Hematopoietic multipotent progenitor cell treated with erythropoietin and hydrocortisone succinate and interleukin-3 and kit ligand, for 17 days (in vitro differentiated cells): ENCODE data around the gene NELFB.

Experiments
- DNase-seq: peaks from one replicate; pipeline ENCODE4 v3.0.0-alpha.2; 2015; ENCODE audit warnings: low spot score

Gene NELFB

DNA sequence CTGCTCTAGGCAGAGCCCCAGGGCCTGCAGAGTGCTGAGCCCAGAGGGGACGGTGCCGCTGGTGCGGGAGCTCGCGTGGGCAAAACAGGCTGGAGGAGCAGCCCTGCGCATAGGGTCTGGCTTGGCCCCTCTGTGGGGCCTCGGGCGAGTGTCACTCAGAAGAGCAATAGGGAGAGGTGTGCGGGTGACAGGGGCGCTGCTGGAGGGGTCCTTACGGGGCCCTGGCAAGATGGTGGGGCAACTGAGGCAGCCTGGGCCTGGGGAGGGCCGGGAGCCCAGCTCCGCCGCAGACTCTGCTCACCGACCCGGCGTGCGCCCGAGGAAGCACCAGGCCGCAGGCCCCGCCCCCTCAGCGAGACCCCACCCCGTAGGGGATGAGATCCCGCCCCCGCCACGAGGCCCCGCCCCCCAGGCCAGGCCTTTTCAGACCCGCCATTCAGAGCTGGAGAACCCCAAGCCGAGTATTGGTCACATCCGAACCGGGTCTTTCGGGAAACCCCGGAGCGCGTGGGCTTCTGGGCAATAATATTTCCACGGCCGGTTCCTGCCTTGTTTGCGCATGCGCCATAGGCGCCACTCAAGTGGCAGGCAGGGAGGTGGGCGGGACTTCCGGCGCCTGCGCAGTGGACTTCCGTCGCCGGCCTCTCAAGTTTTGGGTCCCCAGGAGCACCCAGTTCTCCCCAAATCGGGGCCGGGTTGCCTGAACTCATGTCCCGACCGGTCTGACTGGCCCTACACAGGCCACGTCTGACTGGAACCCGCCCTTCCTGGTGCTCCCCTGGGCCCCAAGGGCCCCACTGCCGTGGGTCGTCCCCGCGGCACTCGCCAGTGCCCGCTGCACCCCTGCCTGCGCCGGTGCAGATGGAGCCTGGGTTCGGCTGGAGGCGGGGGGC, 31.8 kb upstream of the NELFB start:
- DNase-seq = peak; percentile 98

GRCh38 chr9:137224830-137225694, 30.1 kb upstream of the NELFB start, which contains the start of gene CYSRT1:
TSS of gene CYSRT1 (plus strand) at chr9:137225174. CDS start at chr9:137225622, 448 bp downstream.
- no peak for DNase-seq

GRCh38 chr9:137225699-137226331, 29.3 kb upstream of the NELFB start:
- no peak for DNase-seq

DNA sequence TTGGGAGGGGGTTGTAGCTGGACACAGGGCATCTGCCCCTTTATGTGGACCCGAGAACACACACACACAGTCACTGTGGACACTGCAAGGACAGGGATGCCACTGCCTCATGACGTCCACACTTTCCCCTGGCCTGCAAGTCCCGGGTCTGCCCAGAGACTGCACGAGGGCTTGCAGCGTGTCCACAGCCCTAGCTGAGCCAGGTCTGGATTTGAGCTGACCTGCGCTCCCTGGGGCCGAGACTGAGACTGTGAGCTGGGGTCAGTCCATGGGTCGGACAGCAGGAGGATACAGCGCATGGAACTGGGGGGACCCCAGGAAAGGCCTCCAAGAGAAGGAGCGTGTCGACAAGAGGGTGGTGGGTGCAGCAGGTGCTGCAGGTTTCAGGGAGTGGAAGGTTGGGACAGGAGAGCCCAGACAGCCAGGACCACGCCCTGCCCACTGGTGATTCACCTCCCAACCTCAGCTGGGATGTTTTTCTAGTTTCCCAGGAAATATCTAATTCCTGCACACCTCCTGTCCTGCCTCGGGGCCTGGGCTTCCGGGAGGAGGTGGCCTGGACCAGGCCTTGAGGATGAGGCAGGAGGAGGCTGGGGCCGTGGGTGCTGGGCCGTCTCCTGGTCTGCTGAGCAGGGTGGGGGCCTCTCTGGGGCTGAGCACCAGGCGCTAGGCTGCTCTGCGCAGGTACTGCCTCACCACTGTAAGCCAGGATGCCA, 28.6 kb upstream of the NELFB start:
- DNase-seq = no peak

GRCh38 chr9:137227054-137227852, 27.9 kb upstream of the NELFB start, which contains the start of gene RNF224:
TSS of gene RNF224 (plus strand) at chr9:137227502. CDS start at chr9:137228336, 834 bp downstream.
- DNase-seq = peak; percentile 87

DNA sequence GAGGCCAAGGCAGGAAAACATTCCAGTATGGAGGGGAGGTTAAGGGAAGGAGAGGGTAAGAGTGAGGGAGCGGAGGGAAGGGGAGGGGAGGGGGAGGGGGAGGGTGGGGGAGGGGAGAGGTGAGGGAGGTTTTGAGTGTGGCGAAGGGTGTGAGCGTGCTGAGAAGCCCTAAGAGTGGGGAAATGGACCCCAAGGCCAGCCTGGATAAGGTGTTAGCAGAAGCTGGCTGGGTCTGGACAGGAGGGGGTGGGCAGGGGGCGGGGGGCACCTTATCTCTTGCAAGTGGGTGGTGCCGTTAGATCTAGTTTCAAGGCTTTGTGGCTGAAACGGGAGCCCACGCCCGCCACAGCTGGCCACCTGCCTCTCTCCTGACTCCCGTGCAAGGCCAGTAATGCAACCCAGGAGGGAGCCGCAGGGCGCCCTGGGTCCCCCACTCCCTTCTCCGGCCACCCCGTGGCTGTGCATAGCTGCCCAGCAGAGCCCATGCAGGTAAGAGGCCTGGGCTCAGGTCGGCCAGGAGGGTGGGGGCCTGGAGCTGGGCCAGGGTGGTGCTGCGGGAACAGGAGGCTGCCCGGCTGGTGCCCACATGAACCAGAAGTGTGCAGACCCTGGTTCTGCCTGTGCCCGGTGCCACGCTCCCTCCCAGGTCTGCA, 27.1 kb upstream of the NELFB start:
- DNase-seq = no peak

DNA sequence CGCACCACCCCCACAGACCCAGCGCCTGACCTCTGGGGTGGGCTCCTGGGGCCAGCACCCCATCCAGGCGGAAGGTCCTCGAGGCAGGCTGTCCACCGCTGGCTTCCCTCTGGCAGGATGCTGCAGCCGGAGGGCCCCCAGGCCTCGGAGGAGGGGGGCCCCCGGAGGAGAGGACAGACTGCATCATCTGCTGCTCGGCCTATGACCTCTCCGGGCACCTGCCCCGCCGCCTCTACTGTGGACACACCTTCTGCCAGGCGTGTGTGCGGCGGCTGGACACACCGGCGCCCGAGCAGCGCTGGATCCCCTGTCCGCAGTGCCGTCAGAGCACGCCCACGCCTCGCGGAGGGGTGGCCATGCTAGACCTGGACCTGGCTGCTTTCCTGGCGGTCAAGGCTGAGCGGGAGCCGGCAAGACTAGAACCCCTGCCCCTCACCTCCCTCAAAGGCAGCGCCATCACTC, 26.6 kb upstream of the NELFB start:
- DNase-seq = no peak

DNA sequence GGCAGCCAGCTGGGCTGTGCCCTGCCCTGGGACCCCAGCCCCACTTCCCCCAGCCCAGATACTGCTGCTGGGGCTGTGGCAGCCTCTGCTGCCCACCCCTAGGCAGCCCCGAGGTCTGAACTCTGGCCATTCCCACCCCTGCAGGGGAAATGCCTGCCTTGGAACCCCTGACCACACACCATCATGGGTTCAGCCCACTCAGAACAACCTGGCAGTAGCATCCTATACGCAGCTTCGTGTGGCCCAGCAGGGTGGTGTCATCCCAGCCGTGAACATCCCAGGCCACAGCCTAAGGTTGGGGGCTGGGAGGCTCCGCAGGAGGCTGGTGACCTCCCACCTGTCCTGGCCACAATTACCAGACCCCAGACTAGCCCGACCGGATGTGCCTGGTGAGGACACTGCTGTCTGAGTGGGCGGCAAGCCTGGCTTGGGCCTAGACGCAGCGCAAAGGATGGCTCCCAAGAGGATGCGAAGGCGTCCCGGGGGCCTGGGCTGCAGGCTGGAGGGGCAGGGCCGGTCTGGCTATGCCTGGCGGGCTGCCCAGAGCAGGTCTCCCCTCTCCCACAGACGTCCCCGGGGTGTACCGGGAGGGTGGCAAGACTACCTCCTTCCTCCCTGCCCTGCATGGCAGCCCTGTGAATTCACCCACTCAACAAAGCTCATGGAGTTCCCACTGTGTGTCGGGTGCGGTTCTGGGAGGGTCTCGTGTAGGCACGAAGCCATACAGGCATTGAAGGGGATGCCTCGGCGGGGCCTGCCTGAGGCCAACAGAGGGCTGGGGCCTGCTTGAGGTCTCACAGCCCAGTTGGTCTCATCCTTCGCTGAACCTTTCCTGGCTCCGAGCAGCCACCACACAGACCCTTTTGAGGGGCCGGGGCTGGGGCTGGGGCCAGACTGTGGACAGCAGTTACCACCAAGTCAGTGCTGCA, 25.9 kb upstream of the NELFB start:
- no peak for DNase-seq

DNA sequence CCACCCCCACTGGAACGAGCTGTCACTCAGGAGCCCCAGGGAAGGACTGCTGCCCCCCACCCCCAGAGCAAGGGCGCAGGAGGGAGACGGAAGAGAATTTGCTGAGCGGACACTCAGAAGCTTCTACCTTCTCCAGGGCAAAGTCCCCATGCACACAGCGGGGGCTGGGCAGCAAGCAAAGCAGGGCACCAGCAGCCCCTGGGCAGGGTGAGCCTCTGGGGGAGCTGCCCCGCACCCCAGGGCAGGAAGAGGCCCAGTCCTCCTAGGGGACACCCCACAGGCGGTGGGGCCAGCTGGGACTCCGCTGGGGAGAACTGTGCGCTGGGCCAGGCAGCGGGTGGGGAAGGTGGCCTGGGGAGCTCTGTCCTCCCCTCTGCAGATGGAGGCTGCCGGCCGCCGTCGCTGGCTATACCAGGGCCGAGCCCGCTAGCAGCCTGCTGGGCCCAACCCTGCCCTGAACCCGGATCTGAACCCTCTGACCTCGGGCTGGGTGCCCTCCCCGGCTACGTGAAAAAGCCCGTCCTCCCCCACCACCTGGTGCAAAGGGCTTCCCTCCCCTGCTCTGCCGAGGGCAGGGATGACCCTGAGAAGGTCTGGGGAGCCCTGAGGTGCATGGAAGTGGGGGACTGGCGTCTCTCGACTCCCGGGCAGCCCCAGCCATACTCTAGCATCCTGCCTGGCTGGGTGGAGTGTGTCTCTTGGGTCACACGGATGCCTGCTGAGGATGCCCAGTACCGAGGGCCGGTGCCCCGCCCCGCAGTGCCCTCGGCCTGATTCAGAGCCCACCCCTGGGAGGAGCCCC, 25.0 kb upstream of the NELFB start:
- DNase-seq = no peak

DNA sequence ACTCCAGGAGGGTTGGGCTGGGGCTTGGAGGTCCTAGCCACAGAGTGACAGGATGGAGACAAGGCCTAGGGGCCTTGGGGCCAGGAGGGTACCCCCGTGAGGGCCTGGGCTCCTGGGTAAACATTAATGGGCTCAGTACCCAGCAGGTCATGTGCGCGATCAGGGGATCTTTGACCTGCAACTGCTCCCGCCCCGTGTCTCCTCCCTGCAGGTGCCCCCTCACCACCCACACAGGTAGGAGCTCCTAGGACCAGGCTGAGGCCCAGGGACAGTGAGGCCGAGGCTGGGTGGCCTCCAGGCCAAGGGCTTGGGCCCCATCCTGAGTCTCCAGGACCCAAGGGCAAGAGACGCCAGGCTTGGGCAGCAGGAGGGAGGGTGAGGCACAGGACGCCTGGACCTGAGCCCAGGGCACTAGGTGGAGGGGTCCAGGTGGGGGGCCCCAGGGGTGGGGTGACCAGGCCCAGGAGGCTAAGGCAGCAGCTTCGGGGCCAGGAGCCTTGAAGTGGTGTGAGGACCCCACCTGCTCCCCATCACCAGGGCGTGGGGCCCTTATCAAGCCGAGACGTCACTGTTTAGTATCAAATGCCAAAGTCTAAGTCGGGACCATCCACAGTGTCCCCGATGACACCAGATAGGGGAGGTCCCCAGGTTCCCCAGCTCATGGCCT, 24.3 kb upstream of the NELFB start, which contains the start of gene SLC34A3:
TSS of gene SLC34A3 (plus strand) at position 197 of the 667 bp plus-strand sequence. CDS start 802 bp downstream, outside the sequence.
- no peak for DNase-seq

DNA sequence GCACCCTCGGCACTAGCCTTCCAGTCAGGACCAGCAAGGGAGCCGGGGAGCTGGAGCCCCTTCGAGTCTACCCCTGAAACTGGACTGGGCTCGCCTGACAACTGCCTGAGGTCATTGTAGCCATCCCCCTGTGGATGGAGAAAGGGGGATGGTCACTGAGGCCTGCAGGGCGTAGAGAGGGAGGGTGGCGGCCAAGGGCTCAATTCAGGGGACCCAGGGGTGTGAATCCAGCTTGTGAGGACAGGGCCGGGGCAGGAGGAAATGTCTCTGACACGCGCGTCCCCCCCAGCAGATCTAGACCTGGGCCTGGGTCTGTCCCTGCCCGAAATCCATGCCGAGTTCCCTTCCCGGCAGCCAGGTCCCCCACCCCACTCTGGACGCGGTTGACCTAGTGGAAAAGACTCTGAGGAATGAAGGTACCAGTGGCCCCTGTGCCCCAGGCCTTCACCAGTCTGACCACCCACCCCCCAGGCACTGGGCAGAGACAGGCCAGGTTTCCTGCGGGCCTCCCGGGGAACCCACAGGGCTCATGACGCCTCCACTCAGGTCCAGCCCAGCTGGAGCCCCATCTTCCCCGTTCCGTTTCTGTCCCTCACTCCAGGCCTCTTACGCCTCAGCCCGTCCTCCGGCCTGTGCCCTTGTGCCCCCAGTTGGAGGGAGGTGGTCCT, 23.6 kb upstream of the NELFB start:
- DNase-seq = no peak

DNA sequence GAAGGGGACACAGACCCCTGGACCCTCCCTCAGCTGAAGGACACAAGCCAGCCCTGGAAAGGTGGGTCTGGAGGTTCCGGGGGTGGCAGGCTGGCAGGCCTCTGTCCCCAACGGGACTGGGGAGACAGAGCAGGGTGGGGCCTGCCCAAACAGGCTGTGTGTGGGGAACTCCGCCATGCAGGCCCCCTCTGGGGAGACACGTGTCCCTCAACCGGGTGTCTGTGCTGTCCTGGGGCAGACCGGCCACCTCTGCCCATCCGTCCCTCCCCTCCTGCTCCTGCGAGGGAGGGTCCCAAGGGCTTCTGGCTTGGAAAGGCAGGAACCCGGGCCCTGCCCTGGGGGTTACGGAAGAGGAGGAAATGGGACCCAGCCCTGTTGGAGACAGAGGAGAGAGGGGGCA, 23.0 kb upstream of the NELFB start:
- no peak for DNase-seq

GRCh38 chr9:137232510-137232909, 22.6 kb upstream of the NELFB start:
- DNase-seq = no peak

DNA sequence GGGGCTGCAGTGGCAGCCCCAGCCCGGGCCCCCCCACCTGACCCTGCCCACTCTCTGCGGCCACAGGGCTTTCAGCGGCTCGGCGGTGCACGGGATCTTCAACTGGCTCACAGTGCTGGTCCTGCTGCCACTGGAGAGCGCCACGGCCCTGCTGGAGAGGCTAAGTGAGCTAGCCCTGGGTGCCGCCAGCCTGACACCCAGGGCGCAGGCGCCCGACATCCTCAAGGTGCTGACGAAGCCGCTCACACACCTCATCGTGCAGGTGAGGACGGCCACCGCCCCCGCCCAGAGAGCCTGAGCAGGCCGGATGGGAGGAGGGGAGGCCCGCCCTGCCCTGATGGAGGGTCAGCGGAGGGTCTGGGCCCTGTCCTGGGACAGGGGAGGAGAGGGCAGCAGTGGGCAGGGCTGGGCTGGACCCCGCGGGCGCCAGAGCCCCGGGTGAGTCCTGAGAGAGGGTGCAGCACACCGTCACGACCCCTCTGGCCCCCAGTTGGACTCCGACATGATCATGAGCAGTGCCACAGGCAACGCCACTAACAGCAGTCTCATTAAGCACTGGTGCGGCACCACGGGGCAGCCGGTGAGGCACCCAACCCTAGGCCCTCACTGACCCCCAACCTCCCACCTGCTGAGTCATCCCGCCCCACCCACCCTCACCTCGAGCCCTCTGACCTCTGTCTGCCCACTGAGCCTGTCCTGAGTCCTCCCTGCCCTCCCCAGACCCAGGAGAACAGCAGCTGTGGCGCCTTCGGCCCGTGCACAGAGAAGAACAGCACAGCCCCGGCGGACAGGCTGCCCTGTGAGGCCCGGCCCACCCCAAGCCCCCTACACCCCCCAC, 21.8 kb upstream of the NELFB start:
- no peak for DNase-seq

DNA sequence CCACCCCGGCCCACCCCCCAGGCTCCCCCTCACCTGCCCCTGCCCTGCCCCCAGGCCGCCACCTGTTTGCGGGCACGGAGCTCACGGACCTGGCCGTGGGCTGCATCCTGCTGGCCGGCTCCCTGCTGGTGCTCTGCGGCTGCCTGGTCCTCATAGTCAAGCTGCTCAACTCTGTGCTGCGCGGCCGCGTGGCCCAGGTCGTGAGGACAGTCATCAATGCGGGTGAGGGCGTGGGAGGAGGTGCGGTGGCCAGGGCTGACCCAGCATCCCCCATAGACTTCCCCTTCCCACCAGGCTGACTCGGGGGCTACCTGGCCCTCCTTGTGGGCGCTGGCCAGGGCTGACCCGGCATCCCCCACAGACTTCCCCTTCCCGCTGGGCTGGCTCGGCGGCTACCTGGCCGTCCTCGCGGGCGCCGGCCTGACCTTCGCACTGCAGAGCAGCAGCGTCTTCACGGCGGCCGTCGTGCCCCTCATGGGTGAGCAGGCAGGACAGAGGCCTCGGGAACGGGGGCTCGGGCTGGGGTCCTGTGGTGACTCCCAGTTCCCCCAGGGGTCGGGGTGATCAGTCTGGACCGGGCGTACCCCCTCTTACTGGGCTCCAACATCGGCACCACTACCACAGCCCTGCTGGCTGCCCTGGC, 21.0 kb upstream of the NELFB start:
- no peak for DNase-seq
